KMS-11 (cell line): ENCODE data around the gene CD4.
A peak's percentile ranks its signal among the peaks of the same experiment; 100 is the strongest.

Source experiments
- H2AFZ ChIP-seq: fragments of 200-600 bp; sonication (generic); 2 replicates; pipeline ENCODE4 v1.6.1; 2016; ENCODE audit warnings: antibody characterized with exemption, mixed run types, low read depth
- H3K27ac ChIP-seq: fragments of 200-600 bp; sonication (generic); 2 replicates; pipeline ENCODE4 v1.6.1; 2016; ENCODE audit warnings: mild to moderate bottlenecking, mixed run types
- H3K27me3 ChIP-seq: fragments of 200-600 bp; sonication (generic); 2 replicates; pipeline ENCODE4 v1.6.1; 2017; ENCODE audit warnings: mild to moderate bottlenecking, low read depth, mixed run types, moderate library complexity; ENCODE audit not compliant: insufficient read depth
- H3K36me3 ChIP-seq: fragments of 200-600 bp; sonication (generic); 2 replicates; pipeline ENCODE4 v1.6.1; 2017; ENCODE audit warnings: mild to moderate bottlenecking, mixed run types; ENCODE audit not compliant: insufficient read depth
- H3K4me1 ChIP-seq: fragments of 200-600 bp; sonication (generic); 2 replicates; pipeline ENCODE4 v1.6.1; 2016; ENCODE audit warnings: mild to moderate bottlenecking, low read depth, mixed run types; ENCODE audit not compliant: poor library complexity, severe bottlenecking
- H3K4me2 ChIP-seq: fragments of 200-600 bp; sonication (generic); 2 replicates; pipeline ENCODE4 v1.7.0; 2016; ENCODE audit warnings: mild to moderate bottlenecking, mixed run types
- H3K4me3 ChIP-seq: fragments of 200-600 bp; sonication (generic); IDR thresholded peaks from 2 replicates; pipeline ENCODE4 v1.6.1; 2017; ENCODE audit warnings: low read depth, low read length, mixed read lengths; ENCODE audit not compliant: insufficient read depth
- H3K79me2 ChIP-seq: fragments of 200-600 bp; sonication (generic); 2 replicates; pipeline ENCODE4 v1.6.1; 2016; ENCODE audit warnings: low read depth, mixed run types; ENCODE audit not compliant: insufficient read depth
- H3K9ac ChIP-seq: fragments of 200-600 bp; sonication (generic); 2 replicates; pipeline ENCODE4 v1.6.1; 2016; ENCODE audit warnings: mild to moderate bottlenecking, mixed run types
- H4K20me1 ChIP-seq: fragments of 200-600 bp; sonication (generic); 2 replicates; pipeline ENCODE4 v1.6.1; 2016; ENCODE audit warnings: mild to moderate bottlenecking, mixed run types; ENCODE audit not compliant: insufficient read depth
- TF ChIP-seq, protein P1 (sequence below): fragments of 200-600 bp; sonication (generic); conservative IDR thresholded peaks from 2 replicates; pipeline ENCODE4 v1.6.1; 2017; ENCODE audit warnings: low read depth, mild to moderate bottlenecking, antibody characterized with exemption, low read length, moderate library complexity, mixed read lengths

The CD4 gene

DNA sequence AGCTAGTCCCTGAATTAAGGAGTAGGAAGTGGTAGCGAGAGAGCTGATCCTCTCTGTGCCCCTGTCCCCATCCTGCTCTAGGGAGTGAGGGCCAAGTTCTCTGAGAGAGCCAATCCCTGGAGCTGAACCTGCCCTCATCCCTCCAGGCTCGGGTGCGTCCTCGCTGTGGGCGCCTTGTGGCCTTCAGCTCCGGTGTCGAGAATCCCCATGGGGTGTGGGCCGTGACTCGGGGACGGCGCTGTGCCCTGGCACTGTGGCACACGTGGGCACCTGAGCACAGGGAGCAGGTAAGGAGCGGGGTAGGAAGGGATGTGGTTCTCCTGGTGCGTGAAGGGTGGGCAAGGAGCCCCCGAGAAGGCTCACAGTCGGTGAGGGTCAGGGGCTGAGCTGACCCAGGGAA lies 49.5 kb downstream of the CD4 start:
- H3K27me3 ChIP-seq = peaks cover 11% of the 10 kb centered on the region; the same call in 1 of the 2 replicates
- H3K4me1 ChIP-seq = peaks cover 10% of the 10 kb centered on the region
- H3K9ac ChIP-seq = no peak overlapping the region
- H3K4me2 ChIP-seq = no peak overlapping the region
- no peaks in the 10 kb centered on the region for H4K20me1 ChIP-seq
- TF ChIP-seq, protein P1, sequence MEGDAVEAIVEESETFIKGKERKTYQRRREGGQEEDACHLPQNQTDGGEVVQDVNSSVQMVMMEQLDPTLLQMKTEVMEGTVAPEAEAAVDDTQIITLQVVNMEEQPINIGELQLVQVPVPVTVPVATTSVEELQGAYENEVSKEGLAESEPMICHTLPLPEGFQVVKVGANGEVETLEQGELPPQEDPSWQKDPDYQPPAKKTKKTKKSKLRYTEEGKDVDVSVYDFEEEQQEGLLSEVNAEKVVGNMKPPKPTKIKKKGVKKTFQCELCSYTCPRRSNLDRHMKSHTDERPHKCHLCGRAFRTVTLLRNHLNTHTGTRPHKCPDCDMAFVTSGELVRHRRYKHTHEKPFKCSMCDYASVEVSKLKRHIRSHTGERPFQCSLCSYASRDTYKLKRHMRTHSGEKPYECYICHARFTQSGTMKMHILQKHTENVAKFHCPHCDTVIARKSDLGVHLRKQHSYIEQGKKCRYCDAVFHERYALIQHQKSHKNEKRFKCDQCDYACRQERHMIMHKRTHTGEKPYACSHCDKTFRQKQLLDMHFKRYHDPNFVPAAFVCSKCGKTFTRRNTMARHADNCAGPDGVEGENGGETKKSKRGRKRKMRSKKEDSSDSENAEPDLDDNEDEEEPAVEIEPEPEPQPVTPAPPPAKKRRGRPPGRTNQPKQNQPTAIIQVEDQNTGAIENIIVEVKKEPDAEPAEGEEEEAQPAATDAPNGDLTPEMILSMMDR = no peak
- H3K36me3 ChIP-seq = no peaks in the 10 kb centered on the region
- H3K4me3 ChIP-seq = no peak overlapping the region
- no peaks in the 10 kb centered on the region for H3K79me2 ChIP-seq
- H3K27ac ChIP-seq = no peak overlapping the region
- no peak overlapping the region for H2AFZ ChIP-seq

DNA sequence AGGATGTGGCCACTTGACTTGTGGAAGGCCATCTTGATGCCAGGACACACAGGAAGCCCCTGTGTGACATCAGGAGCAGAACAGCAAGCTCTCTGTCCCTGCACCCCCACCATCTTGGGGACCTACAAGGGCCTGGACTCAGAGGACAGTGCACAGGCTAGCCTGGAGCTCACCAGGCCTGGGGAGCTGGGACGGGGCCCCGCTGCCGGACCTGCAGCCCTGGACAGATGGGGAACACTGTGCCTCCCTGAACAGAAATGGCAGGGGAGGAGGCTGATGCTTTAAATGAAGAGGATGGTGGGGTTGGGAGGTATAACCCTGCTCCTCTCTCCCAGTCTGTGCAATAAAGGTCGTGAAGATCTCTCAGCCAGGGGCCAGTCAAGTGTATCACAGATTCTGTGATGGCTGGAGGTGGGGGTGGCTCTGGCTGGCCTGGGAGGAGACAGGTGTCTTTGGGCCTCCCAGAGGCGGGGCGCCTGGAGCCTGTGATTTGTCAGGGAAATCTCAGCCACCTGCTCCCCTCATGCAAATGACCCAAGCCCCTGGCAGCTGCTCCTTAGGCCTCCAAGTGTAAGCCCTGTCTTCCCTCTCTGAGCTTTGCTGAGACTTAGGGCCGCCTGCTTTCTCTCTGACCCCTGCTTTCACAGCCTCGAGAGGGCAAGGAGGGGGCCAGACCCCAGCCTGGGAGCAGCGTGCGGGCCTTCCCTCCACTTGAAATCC lies 50.3 kb downstream of the CD4 start:
- Histone ChIP-seq H3K4me2 (no peak overlapping the region), H3K4me1 (peaks cover 10% of the 10 kb centered on the region), H3K9ac (no peak overlapping the region), H3K27me3 (peaks cover 5% of the 10 kb centered on the region; the same call in 1 of the 2 replicates), H2AFZ (peak overlapping the region; percentile 34; the same call in 1 of the 2 replicates), H4K20me1 (no peaks in the 10 kb centered on the region), H3K36me3 (no peaks in the 10 kb centered on the region), H3K27ac (no peak overlapping the region), H3K79me2 (no peaks in the 10 kb centered on the region), H3K4me3 (no peak overlapping the region)
- TF ChIP-seq, protein P1 = no peak

DNA sequence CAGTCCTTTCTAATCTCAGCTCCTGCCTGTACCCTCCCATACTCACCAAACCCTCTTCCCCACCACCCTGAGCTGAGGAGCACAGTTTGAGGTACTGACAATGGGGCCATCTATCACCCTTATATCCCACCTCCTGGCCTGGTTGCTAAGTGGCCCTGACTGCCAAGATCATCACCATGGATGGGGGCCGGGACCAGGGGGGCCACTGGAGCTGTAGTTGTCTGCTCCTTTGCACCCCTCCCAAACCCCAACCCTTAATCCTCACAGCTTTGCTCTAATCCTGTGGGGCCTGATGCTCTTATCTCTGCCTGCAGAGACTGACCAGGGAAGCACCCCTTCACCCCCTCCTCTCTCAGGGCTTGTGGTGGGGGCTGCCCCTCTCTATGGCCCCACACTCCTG lies 51.0 kb downstream of the CD4 start:
- Histone ChIP-seq H4K20me1 (no peaks in the 10 kb centered on the region), H3K4me2 (no peak overlapping the region), H3K4me3 (no peak overlapping the region), H3K79me2 (no peaks in the 10 kb centered on the region), H3K4me1 (peaks cover 10% of the 10 kb centered on the region), H3K36me3 (no peaks in the 10 kb centered on the region), H3K27me3 (no peaks in the 10 kb centered on the region), H3K9ac (no peak overlapping the region), H2AFZ (peak overlapping the region; percentile 34; the same call in 1 of the 2 replicates), H3K27ac (no peak overlapping the region)
- TF ChIP-seq, protein P1 = no peak

DNA sequence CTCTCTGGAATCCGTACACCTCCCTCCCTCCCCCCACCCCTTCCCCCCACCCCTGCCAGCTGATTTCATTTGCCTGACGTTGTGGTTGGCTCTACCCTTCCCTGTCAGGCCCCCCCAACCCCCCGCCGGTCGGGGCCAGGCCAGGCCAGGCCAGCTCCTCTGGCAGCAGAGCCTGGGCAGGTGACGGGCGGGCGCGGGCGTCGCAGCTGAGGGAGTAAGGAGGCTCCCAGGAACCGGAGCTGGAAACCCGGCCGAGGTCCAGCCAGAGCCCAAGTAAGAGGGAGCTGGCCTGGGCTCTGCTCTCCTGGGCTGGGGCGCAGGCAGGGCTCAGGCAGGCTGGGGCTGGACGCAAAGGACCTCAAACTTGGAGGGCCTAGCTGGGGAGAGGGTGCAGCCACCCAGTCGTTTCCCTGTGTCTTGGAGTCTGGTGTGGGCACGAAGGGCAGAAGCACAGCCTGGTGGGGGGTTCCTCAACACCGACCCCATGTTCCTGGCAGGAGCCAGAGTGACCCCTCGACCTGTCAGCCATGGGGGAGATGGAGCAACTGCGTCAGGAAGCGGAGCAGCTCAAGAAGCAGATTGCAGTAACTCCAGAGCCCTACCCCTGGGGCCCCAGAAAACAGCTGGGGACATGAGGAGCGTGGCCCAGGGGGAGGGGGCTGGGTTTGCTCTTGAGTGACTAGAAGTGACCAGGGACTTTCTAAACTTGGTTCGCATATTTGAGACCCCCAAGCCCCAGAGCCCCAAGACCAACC lies 51.6 kb downstream of the CD4 start, which contains the start of gene GNB3:
Gene GNB3, plus strand, starts transcription at position 165 of the 755 bp plus-strand sequence. Its CDS starts 363 bp downstream, at position 528.
- TF ChIP-seq, protein P1 = no peak
- Histone ChIP-seq H3K9ac (no peak within 1 kb of the TSS), H2AFZ (peak within 1 kb of the TSS; percentile 34; the same call in 1 of the 2 replicates), H4K20me1 (no peaks in the 10 kb centered on the region), H3K4me2 (no peak within 1 kb of the TSS), H3K79me2 (no peaks in the 10 kb centered on the region), H3K27ac (no peak within 1 kb of the TSS), H3K27me3 (no peaks in the 10 kb centered on the region), H3K36me3 (no peaks in the 10 kb centered on the region), H3K4me3 (no peak within 1 kb of the TSS), H3K4me1 (peaks cover 10% of the 10 kb centered on the region)
